Activated CD4-positive, alpha-beta T cell treated with anti-CD3 and anti-CD28 coated beads, Interleukin-2, amount 10 ng/mL, durations not matched to agents 7 days and 5 days (primary cell): ENCODE results near the gene ZSCAN30. TPM values are rescaled to one million over a fixed set of nuclear protein-coding genes. Genes with fewer than 3 reads are reported as not detected.
"Not testable (repeated sequence)": the region's sequence is repeated elsewhere in the genome, so short reads cannot be mapped to it uniquely, and the experiment has no call there.

Experiments used
- CTCF ChIA-PET: fragments of 350-600 bp; sonication (Branson Sonifier 250); formaldehyde crosslinking; loops from one replicate; lab custom pipeline; 2021; ENCODE audit warnings: antibody characterized with exemption; lab: Charles Lee
- POLR2A ChIA-PET: fragments of 350-600 bp; sonication (Branson Sonifier 250); formaldehyde crosslinking; loops from one replicate; lab custom pipeline; 2021; ENCODE audit warnings: antibody characterized with exemption; lab: Charles Lee
- DNase-seq: peaks from one replicate; pipeline ENCODE4 v3.0.0-alpha.2; 2020
- H3K27ac Mint-ChIP-seq: one replicate; pipeline ENCODE4 v1.8.0; 2021; ENCODE audit warnings: mild to moderate bottlenecking, moderate library complexity, mixed read lengths
- H3K27me3 Mint-ChIP-seq: one replicate; pipeline ENCODE4 v1.8.0; 2021; ENCODE audit warnings: mixed read lengths
- H3K36me3 Mint-ChIP-seq: one replicate; pipeline ENCODE4 v1.8.0; 2021; ENCODE audit warnings: low read depth, mixed read lengths
- H3K4me1 Mint-ChIP-seq: one replicate; pipeline ENCODE4 v1.8.0; 2021; ENCODE audit warnings: mixed read lengths
- H3K4me3 Mint-ChIP-seq: one replicate; pipeline ENCODE4 v1.8.0; 2021; ENCODE audit warnings: mild to moderate bottlenecking, moderate library complexity, mixed read lengths
- H3K9me3 Mint-ChIP-seq: one replicate; pipeline ENCODE4 v1.8.0; 2021; ENCODE audit warnings: mixed read lengths
- total RNA-seq, 2 experiments: library from RNA; stranded (reverse); gene quantifications; one replicate each; pipeline ENCODE4 v1.2.3, GENCODE V29; 2021

ZSCAN30 gene
- total RNA-seq, 2 experiments from 2014 or later, result 18.5 to 18.8 TPM

DNA sequence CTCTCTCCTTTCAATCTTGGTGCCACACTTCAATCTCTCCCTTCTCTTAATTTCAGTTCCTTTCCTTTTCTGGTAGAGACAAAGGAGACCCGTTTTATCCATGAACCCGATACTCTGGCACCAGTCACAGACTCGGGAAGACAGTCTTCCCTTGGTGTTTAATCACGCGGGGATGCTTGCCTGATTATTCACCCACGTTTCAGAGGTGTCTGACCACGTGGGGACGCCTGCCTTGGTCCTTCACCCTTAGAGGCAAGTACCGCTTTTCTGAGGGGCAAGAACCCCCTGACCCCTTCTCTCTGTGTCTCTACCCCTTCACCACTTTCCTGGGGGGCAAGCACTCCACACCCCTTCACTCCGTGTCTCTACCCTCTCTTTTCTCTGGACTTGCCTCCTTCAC lies 73.4 kb downstream of the ZSCAN30 start:
- H3K27me3 Mint-ChIP-seq, H3K4me1 Mint-ChIP-seq, H3K9me3 Mint-ChIP-seq, DNase-seq, H3K4me3 Mint-ChIP-seq, CTCF ChIA-PET, H3K27ac Mint-ChIP-seq, H3K36me3 Mint-ChIP-seq, POLR2A ChIA-PET: not testable (repeated sequence)

DNA sequence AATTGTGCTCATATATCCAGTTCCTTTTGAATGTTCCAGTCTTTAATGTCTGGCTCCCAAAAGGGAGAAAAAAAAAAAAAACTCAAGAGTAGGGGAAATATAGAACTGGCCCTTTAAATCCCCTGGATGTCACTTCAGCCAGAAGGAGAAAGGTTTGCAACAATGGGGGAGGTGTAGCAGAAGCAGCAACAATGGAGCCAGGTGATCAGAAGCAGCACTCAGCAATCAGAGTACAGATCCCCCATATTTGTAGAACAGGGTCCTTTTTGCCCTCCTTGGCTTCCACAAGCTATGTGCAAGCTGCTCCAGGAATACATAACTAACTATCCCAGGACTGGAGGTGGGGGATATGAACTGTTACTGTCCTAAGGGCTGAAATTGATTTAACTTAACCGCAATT lies 75.0 kb downstream of the ZSCAN30 start:
- CTCF ChIA-PET, result no interaction called here
- Mint-ChIP-seq H3K27me3 (no peaks in the 10 kb centered on the region), H3K4me3 (no peak overlapping the region), H3K27ac (peak overlapping the region; percentile 56), H3K4me1 (no peaks in the 10 kb centered on the region), H3K9me3 (no peaks in the 10 kb centered on the region), H3K36me3 (no peaks in the 10 kb centered on the region)
- POLR2A ChIA-PET, result no interaction called here
- no peak for DNase-seq

DNA sequence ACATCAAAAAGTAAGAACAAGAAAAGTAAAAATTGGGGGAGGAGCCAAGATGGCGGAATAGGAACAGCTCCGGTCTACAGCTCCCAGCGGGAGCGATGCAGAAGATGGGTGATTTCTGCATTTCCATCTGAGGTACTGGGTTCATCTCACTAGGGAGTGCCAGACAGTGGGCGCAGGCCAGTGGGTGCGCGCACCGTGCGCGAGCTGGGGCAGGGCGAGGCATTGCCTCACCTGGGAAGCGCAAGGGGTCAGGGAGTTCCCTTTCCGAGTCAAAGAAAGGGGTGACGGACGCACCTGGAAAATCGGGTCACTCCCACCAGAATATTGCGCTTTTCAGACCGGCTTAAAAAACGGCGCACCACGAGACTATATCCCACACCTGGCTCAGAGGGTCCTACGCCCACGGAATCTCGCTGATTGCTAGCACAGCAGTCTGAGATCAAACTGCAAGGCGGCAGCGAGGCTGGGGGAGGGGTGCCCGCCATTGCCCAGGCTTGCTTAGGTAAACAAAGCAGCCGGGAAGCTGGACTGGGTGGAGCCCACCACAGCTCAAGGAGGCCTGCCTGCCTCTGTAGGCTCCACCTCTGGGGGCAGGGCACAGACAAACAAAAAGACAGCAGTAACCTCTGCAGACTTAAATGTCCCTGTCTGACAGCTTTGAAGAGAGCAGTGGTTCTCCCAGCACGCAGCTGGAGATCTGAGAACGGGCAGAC lies 84.1 kb downstream of the ZSCAN30 start:
- H3K27me3 Mint-ChIP-seq, H3K36me3 Mint-ChIP-seq, H3K27ac Mint-ChIP-seq, H3K4me1 Mint-ChIP-seq, H3K4me3 Mint-ChIP-seq, POLR2A ChIA-PET, DNase-seq, H3K9me3 Mint-ChIP-seq, CTCF ChIA-PET: not testable (repeated sequence)

DNA sequence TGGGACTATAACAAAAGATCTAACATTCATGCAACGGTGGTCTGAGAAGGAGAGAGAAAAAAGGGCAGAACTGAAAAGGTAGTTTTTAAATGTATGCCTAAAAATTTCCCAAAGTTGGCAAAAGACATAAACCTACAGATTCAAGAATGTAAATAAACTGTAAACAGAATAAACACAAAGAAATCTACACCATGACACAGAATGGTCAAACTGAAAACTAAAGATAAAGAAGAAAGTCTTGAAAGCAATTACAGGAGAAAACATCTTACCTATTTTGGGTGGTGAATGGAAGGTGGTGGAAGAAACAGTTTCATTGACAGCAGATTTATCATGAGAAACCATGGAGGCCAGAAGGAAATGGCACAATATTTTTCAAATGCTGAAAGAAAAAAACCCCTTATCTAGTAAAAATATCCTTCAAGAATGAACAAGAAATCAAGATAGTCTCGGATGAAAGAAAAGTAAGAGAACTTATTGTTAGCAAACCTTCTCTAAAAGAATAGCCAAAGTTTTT lies 84.8 kb downstream of the ZSCAN30 start:
- POLR2A ChIA-PET, result no interaction called here
- CTCF ChIA-PET, result no interaction called here
- no peak for DNase-seq
- Mint-ChIP-seq H3K9me3 (peaks cover 7% of the 10 kb centered on the region), H3K4me1 (no peaks in the 10 kb centered on the region), H3K4me3 (no peak overlapping the region), H3K27me3 (peaks cover 6% of the 10 kb centered on the region), H3K36me3 (no peaks in the 10 kb centered on the region), H3K27ac (no peak overlapping the region)

DNA sequence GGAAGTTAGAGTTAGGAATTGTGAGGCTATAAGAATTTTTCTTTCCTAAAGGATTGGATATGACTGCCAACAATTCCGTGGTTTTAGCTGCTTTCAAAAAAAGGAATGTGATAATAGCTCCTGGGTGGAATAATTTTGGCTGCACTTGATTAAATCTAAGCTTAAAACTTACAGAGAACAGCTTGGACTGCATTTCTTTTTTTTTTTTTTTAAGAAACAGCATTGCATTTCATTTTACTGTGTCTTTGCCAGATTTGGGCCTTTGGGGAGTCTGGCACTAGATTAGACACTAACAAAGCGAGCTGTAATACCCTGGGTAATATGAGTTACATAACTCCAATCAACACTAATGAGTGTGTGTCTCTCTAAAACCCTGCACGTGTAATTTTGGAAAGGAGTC lies 87.0 kb downstream of the ZSCAN30 start:
- H3K9me3 Mint-ChIP-seq, result peaks cover 7% of the 10 kb centered on the region
- no peak overlapping the region for H3K27ac Mint-ChIP-seq
- no peaks in the 10 kb centered on the region for H3K4me1 Mint-ChIP-seq
- ChIA-PET CTCF (interaction anchor here (1.1 kb wide), 1 partner anchor 162 kb away, joined by 3 read pairs; the partner anchor contains the start of gene MAPRE2), POLR2A (interaction anchor here (0.6 kb wide), 1 partner anchor 765 kb away, joined by 3 read pairs; no protein-coding TSS in a partner anchor)
- H3K27me3 Mint-ChIP-seq, result peaks cover 6% of the 10 kb centered on the region
- H3K36me3 Mint-ChIP-seq, result no peaks in the 10 kb centered on the region
- H3K4me3 Mint-ChIP-seq, result no peak overlapping the region
- no peak for DNase-seq

DNA sequence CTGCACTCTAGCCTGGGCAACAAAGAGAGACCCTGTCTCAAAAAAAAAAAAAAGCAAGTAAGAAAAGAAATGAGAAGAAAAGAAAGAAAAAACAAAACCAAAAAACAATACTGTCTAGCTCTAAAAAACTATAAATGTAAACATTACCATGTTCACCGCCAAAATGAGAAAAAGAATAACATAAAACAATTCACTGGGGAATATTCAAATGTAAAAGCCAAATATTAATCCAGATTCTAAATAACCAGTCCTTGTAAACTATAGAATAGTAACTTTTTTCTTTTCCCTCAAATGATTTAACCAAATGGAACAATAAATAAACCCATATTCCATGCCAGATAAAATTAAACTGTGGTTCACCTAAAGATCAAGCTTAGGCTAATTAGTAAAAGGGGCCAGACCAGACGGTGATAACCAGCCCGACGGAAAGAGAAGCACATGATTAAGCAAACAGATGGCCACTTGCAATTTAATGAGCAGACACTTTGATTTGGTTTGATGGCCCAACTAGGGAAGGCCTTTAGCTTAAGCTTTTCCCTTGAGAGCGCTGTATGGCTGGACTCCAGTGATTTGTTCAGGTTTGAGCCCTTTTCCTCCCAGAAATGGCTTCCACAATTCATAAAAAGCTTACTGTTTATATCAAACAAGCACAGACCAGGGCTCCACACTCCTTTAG lies 88.6 kb downstream of the ZSCAN30 start:
- ChIA-PET CTCF (no interaction called here), POLR2A (no interaction called here)
- Mint-ChIP-seq H3K27ac (no peak overlapping the region), H3K4me1 (no peaks in the 10 kb centered on the region), H3K27me3 (peaks cover 4% of the 10 kb centered on the region), H3K4me3 (no peak overlapping the region), H3K36me3 (no peaks in the 10 kb centered on the region), H3K9me3 (peaks cover 7% of the 10 kb centered on the region)
- no peak for DNase-seq

Other genes with a start within 250 kb of the ZSCAN30 start
- gene MAPRE2, start 248.8 kb downstream of the ZSCAN30 start, total RNA-seq, result 10 to 100 TPM; 48.6 to 61.9 TPM
- 10 to 100 TPM; 18.0 to 18.5 TPM for gene ZNF397, start 49.2 kb downstream of the ZSCAN30 start, total RNA-seq
- 10 to 100 TPM; 46.9 to 58.9 TPM for gene ZNF24, start 54.2 kb upstream of the ZSCAN30 start, total RNA-seq
- under 1 TPM; 0.50 to 0.77 TPM for gene ZNF396, start 87.1 kb upstream of the ZSCAN30 start, total RNA-seq
- gene INO80C, start 207.7 kb upstream of the ZSCAN30 start, total RNA-seq, result 10 to 100 TPM; 18.9 to 22.0 TPM